GM12891 (cell line): Measurements from ENCODE around the gene KDR.

Source experiments
- POLR2A ChIP-seq: IDR thresholded peaks from 2 replicates; pipeline ENCODE4 v1.6.1; 2011; ENCODE audit warnings: low read depth, low read length, control low read depth
- POLR2AphosphoS5 ChIP-seq: IDR thresholded peaks from 2 replicates; pipeline ENCODE4 v1.6.1; 2011; ENCODE audit warnings: low read depth, low read length, control low read depth
- POU2F2 ChIP-seq: IDR thresholded peaks from 2 replicates; pipeline ENCODE4 v1.6.1; 2011; ENCODE audit warnings: low read depth, mild to moderate bottlenecking, control low read depth, low read length, moderate library complexity

- TF ChIP-seq POLR2A (no peak), POLR2AphosphoS5 (no peak), POU2F2 (no peak)
These were observed 59.4 kb downstream of the KDR start for GRCh38 chr4:55066018-55066417.
